Endothelial cell of umbilical vein (primary cell): Measurements from ENCODE around the gene STARD3NL. TPM values are rescaled to one million over a fixed set of nuclear protein-coding genes. Genes with fewer than 3 reads are reported as not detected.

ENCODE experiments used
- BruUV-seq: library from RNA; stranded (reverse); fragments of 400-500 nt; replicated peaks from 2 replicates; lab custom pipeline; 2021; lab: Mats Ljungman, UMichigan
- CTCF ChIA-PET: fragments of 300-600, 350-600 bp; sonication (Branson Sonifier 250); formaldehyde crosslinking; loops from one replicate; lab custom pipeline; 2021; ENCODE audit warnings: antibody characterized with exemption, inconsistent platforms; lab: Charles Lee
- POLR2A ChIA-PET: fragments of 300-600, 350-600 bp; sonication (Branson Sonifier 250); formaldehyde crosslinking; loops from one replicate; lab custom pipeline; 2021; ENCODE audit warnings: antibody characterized with exemption, inconsistent platforms; lab: Charles Lee
- DNase-seq: peaks from one replicate; pipeline ENCODE4 v3.0.0-alpha.2; 2011; ENCODE audit warnings: low read depth, low spot score
- FAIRE-seq: peaks from 2 replicates; lab custom pipeline; 2011; peaks lifted over from hg19 to GRCh38; lab: Jason Lieb, UNC
- H2AFZ ChIP-seq: 2 replicates; pipeline ENCODE4 v1.6.0; 2012; ENCODE audit warnings: low read depth, low read length, control low read depth, inconsistent platforms
- H3K27ac ChIP-seq: 2 replicates; pipeline ENCODE4 v1.5.1; 2011; ENCODE audit warnings: low read depth, mild to moderate bottlenecking, control low read depth, low read length, moderate library complexity; ENCODE audit not compliant: insufficient read depth
- H3K27me3 ChIP-seq, 2 experiments: 2 replicates each; pipeline versions ENCODE4 v1.6.0 to v1.6.1; 2011; ENCODE audit warnings: low read length in 2 of 2, mixed read lengths in 1 of 2; ENCODE audit not compliant: control insufficient read depth in 2 of 2, insufficient read depth in 2 of 2
- H3K36me3 ChIP-seq, 2 experiments: 2 replicates in 1 of 2; 3 replicates in 1 of 2; pipeline ENCODE4 v1.5.1; 2011; ENCODE audit warnings: low read length in 2 of 2, mild to moderate bottlenecking in 1 of 2, moderate library complexity in 1 of 2; ENCODE audit not compliant: control insufficient read depth in 2 of 2, insufficient read depth in 2 of 2; ENCODE audit errors: extremely low read depth in 1 of 2
- H3K4me1 ChIP-seq: 3 replicates; pipeline ENCODE4 v1.5.1; 2011; ENCODE audit warnings: mild to moderate bottlenecking, low read length; ENCODE audit not compliant: control insufficient read depth, insufficient read depth; ENCODE audit errors: extremely low read depth
- H3K4me2 ChIP-seq: 2 replicates; pipeline ENCODE4 v1.6.1; 2011; ENCODE audit warnings: low read length, control low read depth, mixed read lengths; ENCODE audit not compliant: insufficient read depth
- H3K4me3 ChIP-seq, 3 experiments: fragments of 200-600 bp in 1 of 3; sonication (generic), shearing (Covaris generic) in 1 of 3; replicated peaks in 1 of 3; 2 replicates each; pipeline ENCODE4 v1.5.1; 2011 to 2016; ENCODE audit warnings: control low read depth in 3 of 3, low read length in 3 of 3, mild to moderate bottlenecking in 2 of 3, inconsistent platforms in 1 of 3, low read depth in 1 of 3, moderate library complexity in 1 of 3; ENCODE audit not compliant: insufficient read depth in 1 of 3
- H3K79me2 ChIP-seq: 2 replicates; pipeline ENCODE4 v1.6.0; 2012; ENCODE audit warnings: low read length, inconsistent platforms; ENCODE audit not compliant: control insufficient read depth, insufficient read depth
- H3K9ac ChIP-seq: replicated peaks from 2 replicates; pipeline ENCODE3; 2011; ENCODE audit warnings: low read length, control low read depth; ENCODE audit not compliant: insufficient read depth; ENCODE audit errors: extremely low read depth
- H3K9me1 ChIP-seq: replicated peaks from 3 replicates; pipeline ENCODE4 v1.6.0; 2011; ENCODE audit warnings: mild to moderate bottlenecking, low read length; ENCODE audit not compliant: control insufficient read depth, insufficient read depth; ENCODE audit errors: extremely low read depth
- H3K9me3 ChIP-seq: replicated peaks from 2 replicates; pipeline ENCODE4 v1.5.1; 2012; ENCODE audit warnings: low read length, inconsistent platforms; ENCODE audit not compliant: control insufficient read depth, insufficient read depth
- H4K20me1 ChIP-seq: replicated peaks from 2 replicates; pipeline ENCODE3; 2011; ENCODE audit warnings: mild to moderate bottlenecking, low read length; ENCODE audit not compliant: control insufficient read depth, insufficient read depth; ENCODE audit errors: extremely low read depth
- CTCF ChIP-seq, 2 donors: IDR thresholded peaks; 1 replicate in 1 of 2; 2 replicates in 1 of 2; pipeline ENCODE4 v1.5.1; 2011; ENCODE audit warnings: low read length in 2 of 2, mild to moderate bottlenecking in 2 of 2, moderate library complexity in 2 of 2, control low read depth in 1 of 2, inconsistent platforms in 1 of 2, low read depth in 1 of 2; ENCODE audit not compliant: insufficient read depth in 1 of 2; ENCODE audit errors: extremely low read depth in 1 of 2
- EZH2 ChIP-seq: IDR thresholded peaks from 2 replicates; pipeline ENCODE4 v1.6.1; 2012; ENCODE audit warnings: borderline replicate concordance, low read depth, mild to moderate bottlenecking, moderate library complexity, low read length, inconsistent platforms; ENCODE audit not compliant: severe bottlenecking
- FOS ChIP-seq: IDR thresholded peaks from 2 replicates; pipeline ENCODE4 v1.6.1; 2011; ENCODE audit warnings: mild to moderate bottlenecking, low read length, moderate library complexity, borderline replicate concordance; ENCODE audit not compliant: insufficient read depth
- GATA2 ChIP-seq: IDR thresholded peaks from 2 replicates; pipeline ENCODE4 v1.7.0; 2011; ENCODE audit warnings: low read depth, mild to moderate bottlenecking, moderate library complexity, mixed read lengths, low read length; ENCODE audit not compliant: insufficient read length, insufficient read depth
- JUN ChIP-seq: IDR thresholded peaks from 2 replicates; pipeline ENCODE4 v1.6.1; 2011; ENCODE audit warnings: borderline replicate concordance, low read depth; ENCODE audit not compliant: insufficient read length, insufficient read depth
- MAX ChIP-seq: IDR thresholded peaks from 2 replicates; pipeline ENCODE4 v1.6.1; 2011; ENCODE audit not compliant: insufficient read depth, insufficient read length
- MYC ChIP-seq: IDR thresholded peaks from one replicate; pipeline ENCODE4 v1.6.1; 2011; ENCODE audit warnings: mild to moderate bottlenecking, low read depth, low read length
- POLR2A ChIP-seq: IDR thresholded peaks from 2 replicates; pipeline ENCODE4 v1.6.1; 2012; ENCODE audit warnings: low read depth, mild to moderate bottlenecking, control low read depth, low read length
- POLR2AphosphoS5 ChIP-seq: IDR thresholded peaks from 2 replicates; pipeline ENCODE4 v1.6.1; 2012; ENCODE audit warnings: low read depth, mild to moderate bottlenecking, control low read depth, low read length, moderate library complexity; ENCODE audit not compliant: insufficient read depth
- dilution Hi-C: fragments of 300-500 bp; cut with MboI; formaldehyde crosslinking; loops from one replicate; pipeline ENCODE4 v1.15.0; 2019; ENCODE audit warnings: low sequenced_read_pairs; ENCODE audit not compliant: extremely low pct_ligation_motif_present
- intact Hi-C: fragments of 100-400 bp; cut with micrococcal nuclease; formaldehyde crosslinking; loops from one replicate; pipeline ENCODE4 v1.10.0; 2022
- polyA plus RNA-seq, 4 experiments: library from polyadenylated mRNA; depleted of rRNA in 3 of 4; stranded (reverse) in 3 of 4; unstranded in 1 of 4; fragments of >200 nt; gene quantifications; 2 replicates each; pipeline versions ENCODE4 v1.2.1 to v1.2.3, GENCODE V29; 2011 to 2012; ENCODE audit warnings: missing spikeins in 1 of 4
- total RNA-seq: library from RNA; stranded (reverse); gene quantifications from 2 replicates; pipeline ENCODE4 v1.2.3, GENCODE V29; 2021

The STARD3NL gene
- total and polyA plus RNA-seq, 2 donors (not counting 3 experiments of a cell fraction or from before 2014, with no cell fraction given) = 52.8 to 73.6 TPM

GRCh38 chr7:38138171-38138570 is 39.9 kb upstream of the STARD3NL start:
- no peaks in the 10 kb centered on the region for H3K9me3 ChIP-seq
- no peaks in the 10 kb centered on the region for H4K20me1 ChIP-seq
- no peaks in the 10 kb centered on the region for H3K79me2 ChIP-seq
- DNase-seq (no peak), FAIRE-seq (no peak)
- intact Hi-C loops (no loop called here), dilution Hi-C loops (no loop called here)
- no peak overlapping the region for H3K4me3 ChIP-seq
- H3K9ac ChIP-seq = no peak overlapping the region
- TF ChIP-seq EZH2 (no peak), CTCF (IDR thresholded peaks at IDR 0.05; ENCODE audit: extremely low read depth in 1 of 2, insufficient read depth in 1 of 2, low read depth in 1 of 2, low read length in 2 of 2) (no peak), POLR2AphosphoS5 (no peak), JUN (no peak), GATA2 (no peak), FOS (no peak), MAX (no peak), MYC (no peak), POLR2A (no peak)
- no peaks in the 10 kb centered on the region for H3K36me3 ChIP-seq
- BruUV-seq = no TSS peak
- H2AFZ ChIP-seq = no peak overlapping the region
- CTCF ChIA-PET = no interaction called here
- no peaks in the 10 kb centered on the region for H3K9me1 ChIP-seq
- POLR2A ChIA-PET = no interaction called here
- H3K27me3 ChIP-seq = peaks cover 0 to 15% of the 10 kb centered on the region in 2 experiments
- H3K27ac ChIP-seq = no peak overlapping the region
- H3K4me1 ChIP-seq = no peaks in the 10 kb centered on the region
- H3K4me2 ChIP-seq = no peak overlapping the region
